IPS-18a (cell line): ENCODE data around the gene OR6N2.

ENCODE experiments used
- H3K27ac ChIP-seq: one replicate; pipeline ENCODE4 v1.5.1; 2013; ENCODE audit warnings: low read length
- H3K27me3 ChIP-seq: one replicate; pipeline ENCODE4 v1.6.1; 2013; ENCODE audit warnings: mild to moderate bottlenecking, low read length; ENCODE audit not compliant: control insufficient read depth, insufficient read depth
- H3K36me3 ChIP-seq: one replicate; pipeline ENCODE4 v1.6.1; 2013; ENCODE audit warnings: low read depth, low read length; ENCODE audit not compliant: control insufficient read depth
- H3K4me1 ChIP-seq: one replicate; pipeline ENCODE4 v1.6.1; 2013; ENCODE audit warnings: low read depth, low read length; ENCODE audit not compliant: control insufficient read depth
- H3K4me3 ChIP-seq: one replicate; pipeline ENCODE4 v1.5.1; 2013; ENCODE audit warnings: low read length
- H3K9ac ChIP-seq: one replicate; pipeline ENCODE4 v1.6.1; 2013; ENCODE audit warnings: mild to moderate bottlenecking, low read length, moderate library complexity
- H3K9me3 ChIP-seq: one replicate; pipeline ENCODE4 v1.6.1; 2013; ENCODE audit warnings: low read depth, low read length; ENCODE audit not compliant: control insufficient read depth

OR6N2 gene

GRCh38 chr1:158809256-158809655, 28.3 kb upstream of the OR6N2 start:
- no peak overlapping the region for H3K4me3 ChIP-seq

DNA sequence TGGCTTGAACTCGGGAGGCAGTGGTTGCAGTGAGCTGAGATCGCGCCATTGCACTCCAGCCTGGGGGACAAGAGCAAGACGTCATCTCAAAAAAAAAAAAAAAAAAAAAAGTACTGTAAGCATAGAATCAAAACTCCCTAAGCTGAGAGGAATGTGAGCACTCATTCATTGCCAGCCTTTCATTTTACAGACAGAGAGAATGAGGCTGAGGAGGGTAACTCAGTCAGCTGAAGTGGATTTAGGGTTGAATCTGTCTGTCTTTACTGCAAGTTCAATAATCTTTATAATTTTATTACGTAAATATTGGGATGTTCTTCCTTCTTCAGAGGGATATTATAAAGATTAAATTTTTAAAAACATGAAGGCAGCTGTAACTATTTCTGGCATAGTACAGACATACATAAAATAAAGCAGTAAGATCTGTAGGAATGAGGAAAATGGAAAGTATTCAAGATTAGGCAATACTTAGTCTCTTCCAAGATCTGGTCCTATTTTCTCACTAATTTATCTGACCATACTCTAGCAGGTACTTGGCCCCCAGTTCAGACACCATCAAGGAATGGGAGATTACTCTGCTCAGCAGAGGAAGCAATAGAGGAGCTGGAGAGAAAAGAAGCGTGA, 26.0 kb upstream of the OR6N2 start:
- H3K36me3 ChIP-seq, result no peaks in the 10 kb centered on the region
- no peak overlapping the region for H3K27ac ChIP-seq
- H3K27me3 ChIP-seq, result no peaks in the 10 kb centered on the region

More at GRCh38 chr1:158809256-158809655, 28.3 kb upstream of the OR6N2 start:
- Histone ChIP-seq H3K4me1 (no peaks in the 10 kb centered on the region), H3K27ac (no peak overlapping the region), H3K27me3 (no peaks in the 10 kb centered on the region), H3K36me3 (no peaks in the 10 kb centered on the region), H3K9ac (no peak overlapping the region), H3K9me3 (no peaks in the 10 kb centered on the region)

GRCh38 chr1:158803678-158804077, 22.7 kb upstream of the OR6N2 start:
- H3K9ac ChIP-seq, result no peak overlapping the region
- H3K27me3 ChIP-seq, result no peaks in the 10 kb centered on the region
- H3K9me3 ChIP-seq, result no peaks in the 10 kb centered on the region
- H3K4me1 ChIP-seq, result no peaks in the 10 kb centered on the region
- no peak overlapping the region for H3K4me3 ChIP-seq
- H3K27ac ChIP-seq, result no peak overlapping the region
- no peaks in the 10 kb centered on the region for H3K36me3 ChIP-seq

More for the DNA sequence above, 26.0 kb upstream of the OR6N2 start:
- H3K9me3 ChIP-seq, result no peaks in the 10 kb centered on the region
- H3K4me1 ChIP-seq, result no peaks in the 10 kb centered on the region
- no peak overlapping the region for H3K9ac ChIP-seq
- no peak overlapping the region for H3K4me3 ChIP-seq

DNA sequence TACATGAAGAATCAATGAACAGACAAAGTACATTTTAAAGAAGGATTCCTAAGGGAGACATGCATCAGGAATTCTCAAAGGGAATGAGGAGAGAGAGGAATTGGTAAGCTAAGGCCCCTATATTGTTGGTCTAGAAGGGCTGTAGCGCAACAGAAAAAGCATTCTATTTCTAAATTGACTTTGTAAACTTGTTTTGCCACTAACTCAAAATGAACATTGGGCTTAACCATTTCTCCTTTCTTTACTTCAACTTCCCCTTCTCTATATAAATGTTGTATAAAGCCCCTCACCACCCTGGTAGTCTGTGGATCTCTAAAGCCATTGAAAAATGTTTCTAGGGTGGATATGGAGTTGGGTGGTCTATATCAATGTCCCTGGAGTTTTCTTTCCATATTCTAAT, 20.4 kb upstream of the OR6N2 start:
- Histone ChIP-seq H3K27me3 (no peaks in the 10 kb centered on the region), H3K9me3 (no peaks in the 10 kb centered on the region), H3K36me3 (no peaks in the 10 kb centered on the region), H3K9ac (no peak overlapping the region), H3K4me3 (no peak overlapping the region), H3K4me1 (no peaks in the 10 kb centered on the region), H3K27ac (no peak overlapping the region)

DNA sequence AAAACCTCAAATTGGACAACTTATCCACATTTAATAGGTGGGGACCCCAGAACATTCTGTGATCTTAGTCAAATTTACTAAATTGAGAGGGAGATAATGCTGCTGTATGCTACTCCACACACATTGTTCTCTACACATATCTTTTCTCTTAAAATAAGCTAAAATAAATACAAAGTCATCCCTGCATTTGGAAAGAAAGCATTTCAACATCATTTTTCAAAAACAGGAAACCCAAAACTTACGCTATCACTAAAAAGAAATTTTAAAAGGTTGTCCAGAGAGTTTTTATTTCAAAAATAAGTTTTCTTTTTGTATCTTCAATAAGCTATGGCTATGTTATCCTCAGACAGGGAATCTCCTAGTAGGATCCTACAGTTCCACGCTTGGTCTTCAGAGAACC, 19.5 kb upstream of the OR6N2 start:
- Histone ChIP-seq H3K36me3 (no peaks in the 10 kb centered on the region), H3K9me3 (no peaks in the 10 kb centered on the region), H3K27me3 (no peaks in the 10 kb centered on the region), H3K27ac (no peak overlapping the region), H3K4me1 (no peaks in the 10 kb centered on the region), H3K4me3 (no peak overlapping the region), H3K9ac (no peak overlapping the region)

GRCh38 chr1:158799689-158800088, 18.7 kb upstream of the OR6N2 start:
- Histone ChIP-seq H3K9ac (no peak overlapping the region), H3K27ac (no peak overlapping the region), H3K36me3 (no peaks in the 10 kb centered on the region), H3K4me1 (no peaks in the 10 kb centered on the region), H3K27me3 (no peaks in the 10 kb centered on the region), H3K9me3 (no peaks in the 10 kb centered on the region), H3K4me3 (no peak overlapping the region)

GRCh38 chr1:158798531-158798930, 17.5 kb upstream of the OR6N2 start:
- no peaks in the 10 kb centered on the region for H3K27me3 ChIP-seq
- H3K36me3 ChIP-seq, result no peaks in the 10 kb centered on the region
- H3K4me3 ChIP-seq, result no peak overlapping the region
- no peaks in the 10 kb centered on the region for H3K9me3 ChIP-seq
- H3K27ac ChIP-seq, result no peak overlapping the region
- H3K4me1 ChIP-seq, result no peaks in the 10 kb centered on the region
- no peak overlapping the region for H3K9ac ChIP-seq

GRCh38 chr1:158794247-158794646, 13.2 kb upstream of the OR6N2 start:
- Histone ChIP-seq H3K27me3 (no peaks in the 10 kb centered on the region), H3K27ac (no peak overlapping the region), H3K36me3 (no peaks in the 10 kb centered on the region), H3K4me3 (no peak overlapping the region), H3K4me1 (no peaks in the 10 kb centered on the region), H3K9ac (no peak overlapping the region), H3K9me3 (no peaks in the 10 kb centered on the region)

GRCh38 chr1:158793604-158794003, 12.6 kb upstream of the OR6N2 start:
- Histone ChIP-seq H3K36me3 (no peaks in the 10 kb centered on the region), H3K27ac (no peak overlapping the region), H3K4me3 (no peak overlapping the region), H3K27me3 (no peaks in the 10 kb centered on the region), H3K9ac (no peak overlapping the region), H3K4me1 (no peaks in the 10 kb centered on the region), H3K9me3 (no peaks in the 10 kb centered on the region)

- Histone ChIP-seq H3K4me3 (no peak within 1 kb of the TSS), H3K4me1 (no peaks in the 10 kb centered on the region), H3K9me3 (no peaks in the 10 kb centered on the region), H3K36me3 (no peaks in the 10 kb centered on the region), H3K27me3 (no peaks in the 10 kb centered on the region), H3K9ac (no peak within 1 kb of the TSS), H3K27ac (no peak within 1 kb of the TSS)
Measured at GRCh38 chr1:158771950-158772866, 8.8 kb downstream of the OR6N2 start, which contains the start of gene OR6N1. OR6N1 (minus strand) TSS chr1:158772195; CDS start chr1:158766682, 5,513 bp downstream.

- Histone ChIP-seq H3K36me3 (no peaks in the 10 kb centered on the region), H3K9me3 (no peaks in the 10 kb centered on the region), H3K4me1 (no peaks in the 10 kb centered on the region), H3K4me3 (no peak within 1 kb of the TSS), H3K27me3 (no peaks in the 10 kb centered on the region), H3K27ac (no peak within 1 kb of the TSS), H3K9ac (no peak within 1 kb of the TSS)
Measured at GRCh38 chr1:158754420-158754819, 26.6 kb downstream of the OR6N2 start, which contains the start of gene OR6K6. OR6K6 (plus strand) TSS chr1:158754720; CDS start chr1:158754888, 168 bp downstream.
